Renal cortical epithelial cell (primary cell): Measurements from ENCODE around the gene PLET1. TPM values are rescaled to one million over a fixed set of nuclear protein-coding genes. Genes with fewer than 3 reads are reported as not detected.
A peak's percentile ranks its signal among the peaks of the same experiment; 100 is the strongest.

Experiments
- DNase-seq: peaks from one replicate; pipeline ENCODE4 v3.0.0-alpha.2; 2011; ENCODE audit warnings: low read depth
- total RNA-seq: library from RNA; depleted of rRNA; stranded (reverse); fragments of >200 nt; gene quantifications from 2 replicates; pipeline ENCODE4 v1.2.3, GENCODE V29; 2014

PLET1 gene
- total RNA-seq, 1 donor from 2014 or later: not detected

GRCh38 chr11:112241486-112241885 is 19.2 kb downstream of the PLET1 start:
- no peak for DNase-seq

- DNase-seq: peak; percentile 56
Observed at GRCh38 chr11:112238041-112238440, 22.6 kb downstream of the PLET1 start.

- DNase-seq: no peak
Observed at GRCh38 chr11:112237451-112237850, 23.2 kb downstream of the PLET1 start.

GRCh38 chr11:112235750-112236390 is 24.8 kb downstream of the PLET1 start:
- no peak for DNase-seq

GRCh38 chr11:112231952-112232351 is 28.7 kb downstream of the PLET1 start:
- DNase-seq: no peak

GRCh38 chr11:112229746-112230433 is 30.8 kb downstream of the PLET1 start:
- peak; percentile 30 for DNase-seq

- no peak for DNase-seq
Observed at GRCh38 chr11:112229159-112229558, 31.5 kb downstream of the PLET1 start.

- DNase-seq: no peak
Observed at GRCh38 chr11:112228706-112229105, 32.0 kb downstream of the PLET1 start.

- DNase-seq: no peak
Observed at GRCh38 chr11:112227471-112227870, 33.2 kb downstream of the PLET1 start.

GRCh38 chr11:112226831-112227401 is 33.7 kb downstream of the PLET1 start:
- peak; percentile 24 for DNase-seq

GRCh38 chr11:112226062-112226830 is 34.4 kb downstream of the PLET1 start, which contains the start of gene PTS:
Gene PTS (plus strand): TSS chr11:112226428. CDS start chr11:112226444, 16 bp downstream.
- peak; percentile 67 for DNase-seq

GRCh38 chr11:112225753-112226061 is 35.0 kb downstream of the PLET1 start:
- peak; percentile 69 for DNase-seq

GRCh38 chr11:112223754-112224532 is 36.7 kb downstream of the PLET1 start:
- no peak for DNase-seq

GRCh38 chr11:112223121-112223520 is 37.5 kb downstream of the PLET1 start:
- DNase-seq: no peak

- DNase-seq: no peak
Observed at GRCh38 chr11:112222303-112222702, 38.4 kb downstream of the PLET1 start.

GRCh38 chr11:112221274-112221835 is 39.3 kb downstream of the PLET1 start:
- peak; percentile 78 for DNase-seq

GRCh38 chr11:112219476-112220232 is 41.0 kb downstream of the PLET1 start:
- peak; percentile 74 for DNase-seq

GRCh38 chr11:112216561-112217105 is 44.0 kb downstream of the PLET1 start:
- DNase-seq: no peak

- DNase-seq: no peak
Observed at GRCh38 chr11:112215621-112216020, 45.0 kb downstream of the PLET1 start.

- DNase-seq: no peak
Observed at GRCh38 chr11:112213753-112214152, 46.9 kb downstream of the PLET1 start.
